HTR-8/SVneo (cell line): Measurements from ENCODE around the gene NOVA2.
"Not testable (repeated sequence)": the region's sequence is repeated elsewhere in the genome, so short reads cannot be mapped to it uniquely, and the experiment has no call there.

Experiments used
- DNase-seq: peaks from one replicate; pipeline ENCODE4 v3.0.0; 2011; ENCODE audit warnings: low spot score, mixed read lengths; ENCODE audit not compliant: insufficient read length
- FAIRE-seq: peaks from 2 replicates; lab custom pipeline; 2011; peaks lifted over from hg19 to GRCh38; lab: Jason Lieb, UNC

NOVA2 gene

DNA sequence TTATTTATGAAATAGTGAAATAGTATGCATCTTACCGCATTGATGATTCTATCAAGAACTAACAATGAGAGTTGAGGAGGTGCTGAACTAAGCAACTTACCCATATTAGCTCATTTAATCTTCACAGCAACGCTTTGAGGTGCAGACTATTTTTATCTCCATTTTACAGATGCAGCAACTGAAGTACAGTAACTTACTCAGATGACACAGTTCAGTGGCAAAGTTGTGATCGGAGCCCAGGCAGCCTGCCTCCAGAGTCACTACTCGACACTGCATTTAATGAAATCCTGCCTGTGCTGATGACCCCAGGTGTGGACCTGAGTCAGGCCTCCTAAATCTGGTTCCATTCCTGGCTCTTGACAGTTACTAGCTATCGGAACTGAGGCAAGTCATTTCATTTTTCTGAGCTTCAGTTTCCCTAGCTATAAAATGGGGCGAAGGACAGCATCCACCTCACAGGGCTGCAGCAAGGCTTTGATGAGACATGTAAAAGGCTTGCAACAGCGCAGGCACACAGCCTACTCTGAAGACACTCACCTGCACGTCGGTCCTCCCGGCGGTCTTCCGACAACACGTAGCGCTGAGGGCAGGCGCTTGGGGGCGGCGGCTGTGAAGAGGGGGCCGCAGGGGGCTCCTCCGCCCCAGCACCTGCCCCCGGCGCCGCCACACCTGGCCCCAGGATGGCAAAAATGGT lies 72.8 kb downstream of the NOVA2 start:
- FAIRE-seq (no peak), DNase-seq (no peak)

DNA sequence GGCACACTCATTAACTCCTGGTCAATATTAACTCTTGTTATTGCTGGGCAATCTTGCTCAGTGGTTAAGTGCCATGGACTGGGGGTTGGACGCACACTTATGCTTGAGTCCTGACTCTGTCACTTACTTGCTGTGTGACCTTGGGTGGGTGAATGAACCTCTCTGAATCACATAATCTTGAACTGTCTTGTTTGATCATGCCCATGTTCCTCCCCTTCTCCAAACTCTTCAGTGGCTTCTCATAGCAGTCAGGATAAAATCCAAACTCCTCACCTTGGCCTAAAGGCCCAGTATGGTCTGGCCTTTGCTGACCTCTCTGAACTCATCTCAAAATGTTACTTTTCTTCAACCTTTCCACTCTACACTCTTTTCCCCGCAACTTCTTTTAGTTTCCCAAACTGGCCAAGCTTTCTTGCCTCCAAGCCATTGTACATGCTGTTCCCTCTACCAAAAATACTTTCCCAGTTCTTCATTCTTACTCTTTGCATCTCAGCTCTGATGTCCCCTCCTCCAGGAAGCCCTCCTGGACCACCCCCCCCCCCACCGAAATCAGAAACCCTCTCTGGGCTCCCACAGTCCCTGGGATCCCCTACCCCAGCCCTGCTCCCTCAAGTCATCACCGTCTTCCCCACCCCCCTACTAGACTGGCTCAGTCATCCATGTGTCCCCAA lies 73.6 kb downstream of the NOVA2 start:
- FAIRE-seq = no peak
- DNase-seq = no peak

DNA sequence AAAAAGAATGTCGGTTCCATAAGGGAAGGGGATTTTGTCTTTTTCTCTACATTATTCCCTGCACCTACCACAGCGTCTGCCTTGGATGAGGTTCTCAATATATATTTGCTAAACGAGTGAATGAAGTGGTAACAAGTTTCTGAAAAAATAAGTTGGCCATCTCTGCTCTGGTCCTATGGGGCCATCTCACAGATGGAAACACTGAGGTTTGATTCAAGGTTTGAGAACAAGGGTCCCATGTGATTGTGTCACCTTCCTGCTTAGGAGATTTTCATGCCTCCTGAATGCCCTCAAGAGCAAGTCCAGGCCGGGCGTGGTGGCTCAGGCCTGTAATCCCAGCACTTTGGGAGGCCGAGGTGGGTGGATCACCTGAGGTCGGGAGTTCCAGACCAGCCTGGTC lies 74.4 kb downstream of the NOVA2 start:
- no peak for DNase-seq
- FAIRE-seq = no peak

DNA sequence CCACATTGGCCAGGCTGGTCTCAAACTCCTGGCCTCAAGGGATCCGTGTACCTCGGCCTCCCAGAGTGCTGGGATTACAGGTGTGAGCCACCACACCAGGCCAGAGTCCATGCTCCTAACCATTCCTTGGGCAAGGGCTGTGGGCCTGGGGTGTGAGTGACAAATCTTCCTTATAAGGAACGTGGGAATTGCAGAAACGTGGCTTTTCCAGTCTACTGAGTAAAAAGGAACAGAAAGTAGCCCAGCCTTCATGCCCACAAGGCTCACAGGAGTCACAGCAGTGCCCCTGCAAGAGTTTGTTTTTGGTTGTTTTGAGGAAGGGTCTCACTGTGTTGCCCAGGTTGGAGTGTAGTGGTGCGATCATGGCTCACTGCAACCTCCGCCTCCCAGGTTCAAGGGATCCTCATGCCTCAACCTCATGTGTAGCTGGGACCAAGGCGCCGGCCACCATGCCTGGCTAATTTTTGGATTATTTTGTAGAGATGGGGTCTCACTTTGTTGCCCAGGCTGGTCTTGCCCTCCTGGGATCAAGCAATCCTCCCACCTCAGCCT lies 76.3 kb downstream of the NOVA2 start:
- no peak for DNase-seq
- no peak for FAIRE-seq

DNA sequence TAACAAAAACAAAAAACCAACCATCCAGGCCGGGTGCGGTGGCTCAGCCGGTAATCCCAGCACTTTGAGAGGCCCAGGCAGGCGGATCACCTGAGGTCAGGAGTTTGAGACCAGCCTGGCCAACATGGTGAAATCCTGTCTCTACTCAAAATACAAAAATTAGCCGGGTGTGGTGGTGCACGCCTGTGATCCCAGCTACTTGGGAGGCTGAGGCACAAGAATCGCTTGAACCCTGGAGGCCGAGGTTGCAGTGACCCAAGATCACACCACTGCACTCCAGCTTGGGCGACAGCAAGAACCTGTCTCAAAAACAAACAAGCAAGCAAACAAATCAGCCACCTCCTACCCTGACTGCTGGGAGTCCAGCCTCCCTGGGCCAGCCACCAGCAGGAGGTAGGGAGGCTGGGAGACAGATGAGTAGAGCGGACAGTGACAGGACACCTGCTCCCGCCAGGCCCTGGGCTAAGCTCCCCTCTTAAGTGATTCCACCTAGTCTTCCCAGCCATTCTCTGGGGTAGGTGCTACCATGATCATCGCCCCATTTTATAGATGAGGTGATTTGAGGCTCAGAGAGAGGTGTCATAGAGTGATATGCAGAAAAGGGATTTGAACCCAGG lies 77.6 kb downstream of the NOVA2 start:
- not testable (repeated sequence) for DNase-seq, FAIRE-seq

DNA sequence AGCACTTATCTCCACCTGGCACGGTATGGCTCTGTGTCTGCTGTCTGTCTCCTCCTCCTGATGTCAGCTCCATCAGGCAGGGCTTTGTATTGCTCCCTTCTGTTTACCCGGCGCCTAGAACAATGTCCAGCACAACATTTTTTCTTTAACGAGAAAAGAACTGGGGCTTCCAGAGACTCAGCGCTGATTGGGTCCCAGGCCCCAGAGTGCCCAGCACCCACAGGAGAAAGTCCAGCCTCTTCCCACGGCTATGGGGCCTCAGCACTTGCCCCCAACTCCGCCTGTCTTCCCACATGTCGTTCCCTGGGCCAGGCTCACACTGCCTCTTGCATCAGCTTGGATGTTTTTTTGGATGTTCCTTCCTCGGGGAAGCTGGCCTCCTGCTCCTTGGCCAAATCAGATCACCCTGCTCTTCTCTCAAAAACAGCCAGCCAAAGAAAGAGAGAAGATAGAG lies 78.1 kb downstream of the NOVA2 start:
- FAIRE-seq (no peak), DNase-seq (no peak)

DNA sequence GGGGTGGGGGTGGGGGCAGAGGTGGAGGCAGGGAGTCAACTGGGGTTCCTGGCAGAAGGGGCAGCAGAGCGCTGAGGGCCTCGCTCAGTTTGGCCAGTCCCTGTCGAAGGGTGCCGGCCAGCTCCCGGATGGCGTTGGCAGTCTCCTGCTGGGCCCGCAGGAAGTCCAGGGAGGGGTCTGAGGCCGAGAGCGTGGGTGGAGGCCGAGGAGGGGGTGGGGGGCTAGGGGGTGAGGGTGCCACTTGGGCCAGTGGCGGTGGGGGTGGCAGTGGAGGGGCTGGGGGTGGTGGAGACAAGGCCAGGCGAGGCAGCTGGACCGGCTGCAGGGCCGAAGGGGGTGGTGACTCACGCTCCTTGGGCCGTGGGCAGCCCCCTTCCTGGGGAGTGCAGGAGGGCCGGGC lies 82.8 kb downstream of the NOVA2 start:
- FAIRE-seq (no peak), DNase-seq (no peak)

DNA sequence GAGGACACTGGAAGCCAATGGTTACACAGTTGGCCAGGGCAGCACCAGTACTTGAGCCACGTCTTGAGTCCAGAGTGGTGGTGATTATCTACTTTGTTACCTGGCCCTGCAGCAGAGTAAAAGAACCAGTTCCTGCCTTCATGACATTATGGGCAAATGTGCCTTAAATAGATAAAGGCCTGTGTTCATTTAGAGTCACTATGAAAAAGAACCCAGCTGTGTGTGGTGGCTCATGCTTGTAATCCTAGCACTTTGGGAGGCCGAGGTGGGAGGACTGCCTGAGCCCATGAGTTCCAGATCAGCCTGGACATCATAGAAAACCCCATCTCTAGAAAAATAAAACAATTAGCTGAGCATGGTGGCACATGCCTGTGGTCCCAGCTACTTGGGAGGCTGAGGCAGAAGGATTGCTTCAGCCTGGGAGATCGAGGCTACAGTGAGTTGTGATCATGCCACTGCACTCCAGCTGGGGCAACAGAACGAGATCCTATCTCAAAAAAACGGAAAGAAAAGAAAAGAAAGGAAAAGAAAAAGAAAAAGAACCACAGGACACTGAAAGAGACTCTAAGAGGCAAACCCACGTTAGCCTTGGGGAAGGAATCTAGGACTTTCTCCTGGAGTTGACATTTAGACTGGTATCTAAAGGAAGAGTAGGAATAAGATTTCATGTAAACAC lies 84.3 kb downstream of the NOVA2 start:
- FAIRE-seq = no peak
- DNase-seq = no peak

DNA sequence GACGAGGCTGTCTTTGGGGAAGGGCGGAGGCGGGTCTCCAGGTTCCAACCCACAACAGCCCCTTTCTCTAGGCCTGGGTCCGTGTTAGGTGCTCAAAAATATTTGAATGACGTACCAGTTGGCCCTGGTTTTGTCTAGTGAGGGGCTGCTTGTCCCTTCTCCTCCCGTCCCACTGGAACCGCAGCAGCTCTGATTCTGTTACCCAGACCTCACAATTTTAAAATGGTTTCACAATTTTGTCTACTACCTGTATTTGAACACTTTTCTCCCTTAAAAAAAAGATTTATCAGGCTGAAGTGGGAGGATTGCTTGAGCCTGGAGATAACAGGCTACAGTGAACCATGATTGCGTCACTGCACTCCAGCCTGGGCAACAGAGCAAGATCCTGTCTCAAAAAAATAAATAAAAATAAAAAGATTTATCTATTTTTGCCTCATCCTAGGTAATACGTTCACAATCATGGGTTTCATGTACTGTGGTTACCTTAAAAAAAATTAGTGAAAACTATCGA lies 86.4 kb downstream of the NOVA2 start:
- DNase-seq (no peak), FAIRE-seq (no peak)

DNA sequence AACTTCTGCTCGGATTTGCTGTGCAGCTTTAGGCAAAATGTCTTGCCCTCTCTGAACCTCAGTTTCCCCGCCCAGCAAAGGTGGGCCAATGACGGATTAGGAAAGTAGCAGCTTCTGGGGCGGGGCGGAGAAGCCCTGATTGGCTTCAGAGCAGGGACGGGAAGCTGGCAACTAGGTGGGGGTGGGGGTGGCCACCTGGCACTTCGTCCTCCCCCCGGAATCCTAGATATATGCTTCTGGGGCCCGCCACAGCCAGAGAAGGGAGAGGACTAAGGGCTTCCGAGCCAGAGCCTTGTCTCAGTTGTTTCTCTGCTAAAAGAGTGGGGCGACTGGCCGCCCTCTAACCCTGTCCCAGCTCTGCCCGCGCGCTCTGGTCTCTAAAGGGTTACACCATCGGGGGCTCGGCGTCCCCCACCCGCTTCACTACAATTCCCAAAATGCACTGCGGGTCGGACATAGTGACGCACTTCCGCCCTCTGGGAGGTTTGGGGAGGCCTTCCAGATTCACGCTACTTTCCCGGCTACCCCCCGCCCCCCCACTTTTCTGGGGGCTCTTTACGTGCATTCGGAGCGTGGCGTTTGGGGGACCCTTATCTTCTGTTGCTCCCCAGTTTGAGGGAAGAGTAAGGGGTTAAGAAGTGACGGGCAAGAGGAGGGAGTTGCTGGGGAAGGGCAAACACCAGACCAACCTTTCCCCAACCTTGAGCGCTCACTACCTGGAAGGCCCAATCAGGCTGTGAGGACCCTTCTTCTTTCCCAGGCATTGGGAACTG lies 87.1 kb downstream of the NOVA2 start:
- peak; percentile 91 for FAIRE-seq
- peak; percentile 90 for DNase-seq

DNA sequence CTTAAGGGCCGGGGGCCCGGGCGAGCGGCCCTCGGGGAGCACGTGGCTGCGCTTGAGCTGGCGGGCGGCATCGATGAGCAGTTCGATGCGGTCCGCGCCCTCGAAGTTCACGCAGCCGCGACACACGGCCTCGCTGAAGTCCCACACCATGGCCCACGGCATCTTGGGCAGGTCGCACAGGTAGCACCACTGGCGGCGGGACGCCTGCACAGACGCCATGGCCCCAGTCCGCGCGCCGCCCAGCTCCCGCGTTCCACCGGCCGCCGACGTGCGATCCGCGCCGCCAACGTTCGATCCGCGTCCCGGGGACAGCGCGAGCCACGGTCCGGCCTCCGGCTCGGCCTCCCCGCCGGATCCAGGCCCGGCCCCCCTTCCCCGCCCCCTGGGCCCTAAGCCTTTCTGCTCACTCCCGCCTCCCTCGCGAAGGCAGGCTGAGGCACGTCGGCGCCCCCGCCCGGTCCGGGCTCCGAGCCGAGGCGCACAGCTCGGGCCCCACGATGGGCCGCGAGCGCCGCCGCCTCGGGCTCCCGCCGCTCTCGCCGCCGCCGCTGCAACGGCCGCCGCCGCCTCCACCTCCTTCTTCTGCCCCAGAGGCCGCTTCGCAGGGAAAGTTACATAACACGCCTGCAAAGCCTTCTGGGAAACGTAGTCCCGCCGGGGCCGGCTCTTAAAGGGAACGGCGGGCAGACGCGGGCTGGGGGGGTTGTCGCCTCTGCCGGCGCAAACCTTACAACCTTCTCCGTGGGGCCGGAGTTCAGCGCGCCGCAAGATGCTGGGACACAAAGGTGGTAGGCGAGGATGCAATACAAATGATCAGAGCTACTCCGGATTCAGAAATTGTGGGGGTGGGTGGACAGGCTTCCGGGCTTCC lies 87.9 kb downstream of the NOVA2 start, which contains the start of gene IRF2BP1:
TSS of gene IRF2BP1 (minus strand) at position 586 of the 871 bp plus-strand sequence. CDS start at position 219, 367 bp downstream.
- peak; percentile 95 for FAIRE-seq
- peak; percentile 94 for DNase-seq

DNA sequence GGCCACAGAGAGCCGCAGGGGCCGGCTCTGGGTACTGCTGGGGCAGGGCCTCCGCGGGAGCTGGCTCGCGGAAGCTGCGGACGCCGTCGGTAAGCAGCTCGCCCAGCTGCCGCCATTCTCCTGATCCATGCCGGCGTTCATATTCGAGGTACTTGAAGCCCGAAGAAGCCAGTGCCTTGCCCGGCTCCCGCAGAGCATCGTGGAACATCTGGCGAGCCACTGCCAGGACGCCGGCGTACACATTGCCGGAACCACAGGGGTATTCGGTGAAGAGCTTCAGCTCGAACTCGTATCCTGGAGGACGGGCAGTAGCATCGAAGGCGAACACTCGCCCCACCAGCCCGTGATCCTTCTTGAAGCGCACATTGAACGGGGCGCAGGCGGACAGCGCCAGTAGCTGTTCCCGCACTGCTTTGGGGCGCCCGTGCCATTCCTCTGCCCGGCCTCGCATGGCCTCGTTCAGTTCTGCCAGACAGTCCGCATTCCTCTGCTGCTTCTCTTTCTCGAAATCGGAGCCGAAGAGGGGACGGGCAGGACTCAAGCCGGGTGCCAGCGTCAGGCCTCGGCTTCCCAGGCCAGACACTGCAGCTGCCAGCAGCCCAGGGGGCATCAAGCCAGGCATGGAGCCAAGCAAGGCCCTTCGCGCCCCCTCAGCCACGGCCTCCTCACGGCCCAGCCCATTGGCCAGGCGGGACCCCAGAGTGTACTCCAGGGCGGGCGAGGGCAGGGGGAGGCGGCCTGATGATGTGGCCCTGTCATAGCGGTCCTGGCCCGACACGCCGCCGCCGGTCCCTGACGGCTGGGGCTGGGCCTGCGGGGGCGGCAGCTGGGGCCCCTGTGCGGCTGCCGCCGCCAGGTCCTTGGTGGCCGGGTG lies 88.7 kb downstream of the NOVA2 start:
- FAIRE-seq (peak; percentile 42), DNase-seq (no peak)

DNA sequence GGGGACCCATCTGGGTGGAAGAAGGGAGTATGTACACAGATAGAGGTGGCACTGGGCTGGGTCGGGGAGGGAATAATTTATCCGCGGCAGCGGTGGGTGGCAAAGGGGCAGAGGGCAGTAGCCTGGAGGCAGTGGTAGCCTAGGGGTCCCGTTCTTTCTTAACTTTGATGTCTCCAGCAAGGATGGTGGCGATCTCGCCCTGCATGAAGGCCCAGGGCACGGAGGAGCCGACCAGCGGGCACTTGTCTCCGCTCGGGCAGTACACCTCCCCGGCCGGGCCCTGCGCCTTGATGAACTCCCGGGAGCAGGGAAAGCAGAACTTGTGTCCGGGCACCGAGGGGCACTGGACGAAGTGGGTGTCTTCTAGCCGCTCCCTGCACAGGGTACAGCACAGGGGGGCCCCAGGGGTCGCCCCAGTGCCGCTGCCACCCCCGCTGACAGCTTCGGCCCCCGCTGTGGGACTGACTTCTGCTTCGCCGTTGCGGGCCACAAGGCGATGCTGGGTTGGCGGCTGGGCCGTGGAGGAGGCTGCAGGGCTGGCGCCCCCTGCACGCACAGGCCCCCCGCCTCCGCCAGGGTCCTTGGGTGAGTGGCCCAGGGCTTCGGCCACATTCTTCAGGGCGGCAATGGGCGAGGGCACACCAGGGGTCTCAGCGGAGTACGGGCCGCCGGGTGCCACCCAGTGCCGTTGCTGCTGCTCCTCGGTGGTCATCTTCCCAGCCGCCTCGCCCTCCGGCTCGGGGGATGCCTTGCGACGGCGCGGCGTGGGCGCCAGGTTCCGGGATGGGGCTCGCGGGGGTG lies 89.6 kb downstream of the NOVA2 start:
- no peak for DNase-seq
- FAIRE-seq = no peak
